Fibroblast of gingiva (primary cell): ENCODE data around the gene TNS3.

Source experiments
- DNase-seq: peaks from one replicate; pipeline ENCODE4 v3.0.0-alpha.2; 2011; ENCODE audit warnings: low read depth

The TNS3 gene

DNA sequence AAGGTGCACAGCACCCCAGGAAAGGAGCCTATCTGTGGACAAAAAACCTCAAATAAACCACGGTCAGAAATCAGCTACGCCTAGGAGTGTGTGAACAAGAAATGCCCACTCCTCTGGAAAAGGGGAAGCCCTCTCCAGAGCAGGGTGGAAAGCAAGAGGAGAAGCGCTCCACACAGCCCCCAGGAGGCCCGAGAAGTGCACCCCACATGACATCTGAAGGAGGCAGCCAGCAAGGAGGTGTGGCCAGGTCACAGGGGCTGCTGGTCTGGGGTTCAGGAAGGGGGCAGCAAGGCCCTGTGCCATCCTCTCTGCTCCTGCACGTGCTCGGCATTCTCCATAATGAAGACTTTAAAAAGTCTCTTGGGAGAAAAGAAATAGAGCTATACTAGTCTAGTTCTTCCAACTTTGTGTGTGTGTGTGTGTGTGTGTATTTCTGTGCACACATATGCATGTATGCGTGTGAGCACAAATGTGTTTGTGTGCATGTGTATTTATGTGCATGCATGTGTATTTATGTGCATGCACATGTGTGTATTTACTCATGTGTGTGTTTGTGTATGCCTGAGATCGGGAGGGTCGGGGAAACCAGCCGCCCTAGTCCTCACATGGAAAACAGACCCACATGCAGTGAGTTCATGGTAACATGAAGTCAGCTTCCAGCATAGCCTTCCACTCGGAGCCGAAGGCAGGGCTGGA lies 76.5 kb downstream of the TNS3 start:
- no peak for DNase-seq

DNA sequence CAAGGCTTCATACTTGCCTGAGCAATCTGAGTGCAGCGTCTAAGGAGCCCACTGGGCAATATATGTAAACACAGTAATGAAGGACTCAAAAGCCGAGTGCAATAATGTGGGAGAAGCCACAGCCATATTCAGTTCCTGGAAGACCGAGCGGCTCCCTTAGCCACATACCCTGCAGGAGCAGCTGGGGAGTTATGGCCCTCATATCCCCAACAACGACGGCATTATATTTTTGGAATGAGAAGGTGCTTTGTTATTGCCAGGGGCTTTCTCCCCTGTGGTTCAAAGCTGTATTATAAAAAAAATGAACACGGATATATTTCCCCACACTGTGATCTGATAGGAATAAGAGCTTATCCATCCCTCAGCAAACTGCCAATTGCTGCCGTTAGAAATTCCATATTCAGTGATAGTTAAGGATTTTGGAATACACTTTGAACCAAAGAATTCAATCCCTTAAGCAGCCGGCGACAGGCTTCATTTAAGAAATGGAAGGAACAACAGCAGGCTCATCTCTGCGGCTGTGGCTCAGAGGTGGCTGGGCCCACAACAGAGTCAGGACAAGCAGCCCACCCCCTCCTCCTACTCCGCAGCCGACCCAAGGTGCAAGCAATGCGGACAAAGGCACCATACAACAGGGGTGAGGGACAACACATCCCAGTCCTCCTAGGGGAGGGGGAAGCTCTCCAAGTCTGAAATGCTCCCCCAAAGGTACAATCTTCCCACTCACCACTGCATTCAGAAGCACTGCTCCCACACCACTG lies 77.2 kb downstream of the TNS3 start:
- no peak for DNase-seq

DNA sequence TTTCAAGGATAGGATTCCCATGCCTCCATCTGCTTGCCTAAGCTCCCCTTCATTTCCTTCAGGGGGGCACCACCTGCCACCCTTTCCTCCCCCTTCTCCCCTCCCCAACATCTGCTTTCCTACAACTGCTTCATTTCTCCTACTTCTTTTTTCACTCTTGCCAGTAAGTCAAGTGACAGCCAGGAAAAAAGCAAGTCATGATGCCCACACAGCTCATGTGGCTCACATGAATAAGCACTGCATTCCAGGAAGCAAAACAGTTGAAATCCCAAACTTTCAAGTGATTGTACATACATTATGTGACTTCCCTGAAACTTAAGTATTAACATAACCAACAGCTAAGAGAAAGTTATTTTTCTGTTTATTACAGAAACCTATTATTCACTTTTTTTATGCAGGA lies 78.6 kb downstream of the TNS3 start:
- peak; percentile 82 for DNase-seq

DNA sequence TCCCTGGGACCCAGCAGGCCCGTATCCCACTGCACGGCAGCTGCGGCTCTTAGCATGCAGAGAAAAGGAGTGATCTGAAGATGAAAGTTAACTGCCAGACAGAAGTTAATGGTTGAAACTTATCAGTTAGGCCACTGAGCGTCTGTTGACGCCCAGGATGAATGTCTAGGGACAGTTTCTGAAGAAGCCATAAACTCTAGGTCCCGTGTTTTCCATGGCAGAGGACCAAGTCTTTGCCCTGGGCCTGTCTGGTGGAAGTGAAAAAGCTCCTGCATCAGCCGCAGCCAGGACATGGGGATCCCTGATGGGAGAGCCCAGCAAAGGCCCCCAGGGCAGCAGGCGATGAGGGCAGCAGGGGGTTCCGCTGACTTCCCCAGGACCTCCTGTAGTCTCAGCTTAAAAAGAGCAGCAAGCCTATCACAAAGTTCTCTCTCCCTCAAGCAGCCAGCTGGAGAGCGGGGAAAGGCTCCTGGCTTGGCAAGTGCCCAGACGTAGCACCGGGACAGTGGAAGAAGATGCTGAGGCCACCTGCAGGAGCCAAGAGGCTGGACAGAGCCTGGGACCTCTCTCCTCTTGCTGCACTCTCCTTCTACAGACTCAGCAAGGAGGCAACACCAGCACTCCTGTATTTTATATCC lies 79.6 kb downstream of the TNS3 start:
- no peak for DNase-seq

DNA sequence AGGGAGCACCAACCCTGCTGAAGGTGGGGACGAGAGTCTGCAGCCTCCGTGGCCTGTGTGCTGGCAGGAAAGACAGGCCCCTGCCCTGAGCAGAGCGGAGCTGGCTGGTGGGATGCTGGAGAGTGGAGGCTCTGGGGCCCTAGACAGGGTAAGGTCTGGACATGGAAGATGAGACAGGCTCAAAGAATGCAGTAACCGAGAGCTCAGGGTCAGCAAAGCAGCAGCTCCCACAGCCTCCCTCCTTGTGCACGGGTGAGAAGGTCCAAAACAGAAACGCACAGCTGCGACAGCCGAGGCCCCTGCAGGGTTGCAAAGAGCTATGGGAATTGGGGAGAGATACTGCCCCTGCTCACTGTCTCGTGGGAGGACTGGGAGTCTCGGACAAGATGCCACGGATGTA lies 80.5 kb downstream of the TNS3 start:
- no peak for DNase-seq

DNA sequence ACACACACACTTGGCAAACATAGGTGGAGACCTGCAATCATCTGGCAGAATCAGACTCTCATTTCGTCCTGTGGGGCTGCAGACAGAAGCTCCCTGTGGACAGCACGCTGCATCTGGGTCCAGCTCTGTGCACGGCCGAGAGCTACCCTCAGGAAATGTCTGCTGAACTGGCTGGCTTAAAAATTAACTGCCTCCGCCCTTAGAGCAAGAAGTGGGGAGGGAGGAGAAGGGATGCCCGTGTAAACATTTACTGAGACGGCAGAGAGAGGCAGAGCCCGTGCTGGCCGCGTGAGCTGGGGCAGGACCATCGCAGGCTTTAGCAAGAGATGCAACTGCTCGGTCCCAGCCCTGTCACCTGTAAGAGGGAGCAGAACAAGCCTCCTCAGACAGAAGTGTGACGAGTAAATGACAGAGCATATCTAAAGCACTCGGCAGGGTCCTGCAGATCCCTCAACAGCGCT lies 81.8 kb downstream of the TNS3 start:
- DNase-seq = no peak

DNA sequence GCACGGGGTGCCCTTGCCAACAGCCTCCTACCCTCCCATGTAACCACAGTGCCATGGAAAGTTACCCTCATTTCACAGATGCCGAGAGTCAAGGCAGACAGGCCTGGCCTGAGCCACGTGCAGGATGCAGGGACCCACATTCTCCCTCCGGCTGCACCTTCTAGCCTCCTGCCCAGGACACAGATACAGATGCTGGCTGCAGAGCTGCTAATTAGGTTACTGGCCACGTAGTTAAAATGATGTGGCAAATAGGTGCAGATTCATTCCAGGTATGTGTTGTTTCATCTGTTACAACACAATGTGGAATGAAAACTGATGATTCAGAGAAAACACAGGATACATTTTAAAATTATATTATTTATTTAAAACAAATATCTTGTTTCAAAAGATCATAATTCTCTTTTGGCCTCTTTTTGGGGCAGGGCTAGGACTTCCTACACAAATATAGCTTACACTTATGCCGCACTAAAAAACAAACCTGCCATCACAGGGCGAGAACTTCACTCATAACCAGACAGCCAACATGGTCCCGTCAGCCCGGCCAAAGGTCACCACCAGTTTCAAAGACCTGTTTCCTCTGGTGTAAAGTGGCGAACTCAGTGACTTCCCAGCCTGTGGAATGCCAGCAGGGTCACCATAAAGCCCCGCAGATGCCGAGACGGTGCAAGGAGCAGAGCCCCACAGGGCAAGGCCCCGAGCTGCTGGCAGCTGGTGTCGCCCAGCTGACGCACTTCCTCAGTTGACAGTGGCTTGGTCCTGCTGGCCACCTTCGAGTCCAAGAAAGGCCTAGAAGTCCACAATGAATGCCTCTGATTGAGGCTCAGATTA lies 83.5 kb downstream of the TNS3 start:
- DNase-seq = no peak

DNA sequence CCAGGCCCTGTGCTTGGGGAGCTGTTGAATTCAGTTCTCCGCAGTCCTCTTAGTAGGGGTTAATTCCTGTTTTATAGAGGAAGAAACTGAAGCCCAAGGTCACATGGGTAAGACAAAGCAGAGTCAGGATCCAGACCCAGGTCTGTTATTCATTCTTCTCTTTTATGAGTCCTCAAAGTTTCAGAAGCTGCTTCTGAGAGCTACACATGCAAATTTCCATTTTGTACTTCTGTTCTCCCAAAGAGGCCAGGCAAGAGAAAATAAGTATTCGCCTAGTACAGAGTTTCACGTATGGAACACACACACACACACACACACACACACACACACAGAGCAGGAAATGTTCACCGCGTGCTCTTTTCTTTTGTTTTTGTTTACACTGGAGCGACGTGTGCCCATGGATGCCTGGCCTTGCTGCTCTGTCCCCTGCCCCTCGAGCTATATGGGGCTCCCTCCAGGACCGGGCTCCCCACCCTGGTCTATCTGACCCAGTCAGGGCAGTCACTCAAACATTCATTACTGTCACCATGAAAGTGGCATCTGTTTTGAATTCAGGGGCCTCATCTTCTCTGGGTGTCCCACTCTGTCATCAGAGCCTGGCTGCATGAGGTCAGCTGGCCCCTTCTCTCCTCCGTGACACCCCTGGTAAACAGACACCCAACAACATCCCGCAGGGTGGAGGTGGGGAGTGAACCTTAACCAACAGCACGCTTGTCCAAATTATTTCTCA lies 84.4 kb downstream of the TNS3 start:
- DNase-seq = no peak

DNA sequence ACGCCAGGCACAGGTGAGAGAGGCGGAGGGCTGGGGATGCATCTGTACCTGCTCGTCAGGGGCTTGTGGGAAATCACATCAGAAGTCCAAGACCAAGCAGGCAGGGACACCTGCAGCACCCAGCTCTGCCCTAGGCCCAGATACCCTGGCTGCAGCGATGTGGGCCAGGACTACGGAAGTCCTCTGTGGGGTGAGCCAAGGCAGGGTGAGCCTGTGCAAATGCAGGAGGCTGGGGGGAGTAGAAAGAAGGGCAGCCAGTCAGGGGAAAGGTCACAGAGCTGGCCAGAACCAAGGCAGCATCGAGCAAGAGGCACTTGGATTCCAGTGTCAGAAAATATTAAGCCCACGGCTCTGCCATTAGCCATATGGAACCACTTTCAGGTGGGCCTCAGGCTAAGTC lies 85.2 kb downstream of the TNS3 start:
- DNase-seq = no peak

DNA sequence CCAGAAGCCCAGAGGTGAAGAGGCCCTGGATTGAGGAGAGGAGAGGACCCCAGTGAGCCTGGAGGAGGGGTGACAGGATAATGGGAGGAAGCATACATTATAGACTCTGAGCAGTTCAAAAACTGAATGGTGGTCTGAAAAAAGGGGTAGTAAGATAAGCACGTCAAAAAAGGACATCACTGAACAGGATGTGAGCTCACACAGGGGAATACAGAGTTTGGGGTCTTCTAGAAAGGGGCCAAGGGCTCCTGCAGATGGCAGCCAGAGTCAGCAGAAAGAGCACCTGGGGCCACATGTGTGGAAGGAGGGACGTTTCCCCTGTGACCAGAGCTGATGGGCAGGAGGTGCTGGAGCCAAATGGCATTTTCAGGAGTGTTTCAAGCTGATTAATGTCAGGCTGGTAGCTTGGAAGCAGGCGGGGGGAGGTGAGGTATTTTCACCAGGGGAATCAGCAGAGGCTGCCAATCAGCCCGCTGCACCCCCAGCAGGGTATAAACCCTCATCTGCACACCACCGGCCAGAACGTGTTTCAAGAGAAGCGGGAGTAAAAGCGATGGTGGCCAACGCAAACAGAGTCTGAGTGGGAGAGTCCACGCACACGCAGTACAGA lies 85.8 kb downstream of the TNS3 start:
- DNase-seq = no peak

DNA sequence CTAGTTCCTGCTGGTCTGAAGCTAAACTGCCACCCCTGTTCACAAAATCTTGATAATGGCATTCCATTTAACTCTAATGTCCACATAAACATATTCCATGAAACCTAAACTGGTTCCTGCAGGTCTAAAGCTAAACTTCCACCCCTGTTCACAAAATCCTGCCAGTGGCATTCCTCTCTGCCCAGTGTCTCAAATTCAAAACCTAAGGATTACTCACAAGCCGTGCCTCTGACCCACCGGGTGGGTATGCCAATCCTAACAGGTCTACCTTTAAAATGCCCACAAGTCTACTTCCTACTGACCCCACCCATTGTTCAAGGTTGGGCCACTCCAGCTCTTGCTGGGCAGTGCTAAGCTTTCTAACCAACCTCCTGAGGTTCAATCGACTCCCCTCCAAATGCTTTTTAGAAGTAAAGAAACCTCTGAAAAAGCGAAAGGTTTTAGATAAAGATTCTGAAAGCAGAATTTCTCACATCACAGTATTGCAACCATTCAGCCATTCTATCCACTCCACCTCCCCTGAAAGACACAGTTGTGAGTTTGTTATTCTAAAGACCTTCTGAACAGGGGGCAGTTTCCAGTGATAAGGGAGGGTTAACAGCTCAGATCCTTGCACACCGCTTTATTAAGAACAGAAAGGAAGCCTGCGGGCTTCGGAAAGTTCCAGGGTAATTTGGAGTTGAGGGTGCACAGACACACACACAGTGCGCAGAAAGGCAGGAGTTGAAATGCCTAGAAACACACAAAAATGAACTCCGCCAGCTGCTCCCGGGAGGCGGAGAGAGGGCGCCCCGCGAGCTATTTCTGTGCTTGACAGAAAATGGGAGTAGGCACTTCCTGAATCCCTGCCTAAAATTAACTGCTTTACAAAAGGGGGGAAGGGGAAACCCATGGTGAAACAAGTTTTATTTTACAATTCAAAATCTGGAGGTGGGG lies 87.7 kb downstream of the TNS3 start:
- DNase-seq = no peak

DNA sequence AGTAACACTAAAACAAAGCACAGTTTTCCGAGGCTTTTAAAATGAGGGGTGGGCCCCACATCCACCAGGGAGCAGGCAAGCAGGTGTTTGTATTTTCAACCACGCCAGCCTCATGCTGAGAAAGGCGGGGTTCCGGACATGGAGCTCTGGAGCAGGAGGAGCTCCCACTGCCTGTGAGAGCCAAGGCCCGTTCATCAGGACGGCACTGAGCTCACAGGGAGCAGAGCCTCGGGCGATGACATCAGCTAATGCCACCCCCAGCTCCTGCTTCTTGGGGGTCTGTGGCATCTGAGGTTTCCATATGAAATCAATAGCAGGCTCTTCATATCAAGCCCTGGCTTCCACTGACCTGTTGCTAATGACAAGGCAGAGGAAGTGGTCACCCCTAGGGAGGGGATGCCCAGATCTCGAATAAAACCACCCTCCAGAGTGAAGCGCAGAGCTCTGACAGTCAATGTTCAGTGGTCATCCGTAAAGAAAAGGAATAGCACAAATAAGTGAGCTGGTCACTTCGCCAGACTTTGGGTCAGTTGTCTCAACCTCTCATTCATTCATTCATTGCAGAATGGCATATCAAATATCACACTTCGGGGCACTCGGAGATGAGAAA lies 89.1 kb downstream of the TNS3 start:
- DNase-seq = no peak

DNA sequence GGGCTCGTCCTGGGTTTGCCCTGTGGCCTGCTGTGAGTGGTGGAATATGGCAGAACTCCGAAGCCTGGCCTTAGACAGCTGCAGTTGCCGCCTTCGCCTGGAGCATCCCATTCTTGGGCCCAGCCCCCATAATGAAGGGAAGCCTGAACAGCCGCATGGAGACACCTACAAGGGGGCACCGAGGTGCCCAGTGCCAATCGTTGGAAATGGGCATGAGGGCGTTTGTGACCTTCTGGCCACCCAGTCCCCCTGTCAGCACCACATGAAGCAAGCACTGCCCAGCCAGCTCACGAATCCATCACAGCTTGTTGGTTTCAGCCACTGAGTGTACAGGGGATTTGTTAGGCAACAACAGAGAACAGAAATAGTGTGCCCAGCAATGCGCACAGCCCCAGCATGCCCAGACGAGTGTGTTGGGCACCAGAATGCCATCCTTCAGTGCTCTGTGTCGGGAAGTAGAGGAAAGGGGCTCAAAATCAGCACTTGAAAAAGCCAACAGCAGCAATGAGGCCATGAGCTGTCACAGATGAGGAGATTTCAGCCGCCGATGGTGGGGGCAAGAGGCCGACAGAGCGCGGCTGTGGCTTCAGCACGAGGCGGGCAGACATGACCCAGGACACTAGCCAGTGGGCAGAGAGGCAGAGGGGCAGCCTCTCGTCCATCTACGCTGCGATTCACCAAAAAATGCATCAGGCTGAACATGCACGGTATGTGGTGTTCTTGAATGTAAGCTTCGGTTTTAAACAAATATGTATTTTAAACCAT lies 91.2 kb downstream of the TNS3 start:
- no peak for DNase-seq

DNA sequence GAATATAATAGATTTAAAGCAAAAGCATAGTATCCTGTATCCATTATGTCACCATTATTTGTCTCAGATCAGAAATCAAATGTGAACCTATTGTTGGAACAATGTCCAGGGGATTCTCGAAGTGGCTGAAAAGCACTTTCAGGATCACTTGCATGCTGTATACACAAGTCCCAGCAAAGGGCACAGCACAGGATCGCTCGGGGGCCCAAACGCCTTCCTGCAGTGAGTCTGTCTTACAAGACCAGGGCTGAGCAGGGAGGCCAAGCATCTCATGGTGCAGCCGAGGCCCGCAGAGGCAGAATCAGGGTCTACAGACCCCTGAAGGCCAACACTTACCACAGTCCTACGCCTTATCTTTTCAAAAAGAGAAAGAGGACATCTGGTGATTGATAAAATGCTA lies 92.3 kb downstream of the TNS3 start:
- no peak for DNase-seq

DNA sequence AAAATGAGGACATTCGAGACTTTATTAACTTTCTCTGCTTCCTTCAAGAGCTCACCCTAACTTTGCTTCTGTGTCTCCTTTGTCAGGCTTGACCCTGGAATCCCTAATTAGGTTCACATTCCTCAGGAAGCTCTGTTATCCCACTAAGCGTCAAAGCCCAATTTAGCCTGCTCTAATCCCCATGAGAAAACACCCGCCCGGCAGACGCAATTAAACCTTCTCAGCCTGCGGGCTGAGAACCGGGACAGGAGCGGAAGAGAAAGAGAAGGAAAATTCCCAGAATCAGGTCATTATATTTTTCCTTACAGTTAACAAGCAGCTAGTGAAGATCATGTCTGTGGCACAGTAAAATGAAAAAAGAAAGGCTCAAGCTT lies 93.0 kb downstream of the TNS3 start:
- DNase-seq = no peak

DNA sequence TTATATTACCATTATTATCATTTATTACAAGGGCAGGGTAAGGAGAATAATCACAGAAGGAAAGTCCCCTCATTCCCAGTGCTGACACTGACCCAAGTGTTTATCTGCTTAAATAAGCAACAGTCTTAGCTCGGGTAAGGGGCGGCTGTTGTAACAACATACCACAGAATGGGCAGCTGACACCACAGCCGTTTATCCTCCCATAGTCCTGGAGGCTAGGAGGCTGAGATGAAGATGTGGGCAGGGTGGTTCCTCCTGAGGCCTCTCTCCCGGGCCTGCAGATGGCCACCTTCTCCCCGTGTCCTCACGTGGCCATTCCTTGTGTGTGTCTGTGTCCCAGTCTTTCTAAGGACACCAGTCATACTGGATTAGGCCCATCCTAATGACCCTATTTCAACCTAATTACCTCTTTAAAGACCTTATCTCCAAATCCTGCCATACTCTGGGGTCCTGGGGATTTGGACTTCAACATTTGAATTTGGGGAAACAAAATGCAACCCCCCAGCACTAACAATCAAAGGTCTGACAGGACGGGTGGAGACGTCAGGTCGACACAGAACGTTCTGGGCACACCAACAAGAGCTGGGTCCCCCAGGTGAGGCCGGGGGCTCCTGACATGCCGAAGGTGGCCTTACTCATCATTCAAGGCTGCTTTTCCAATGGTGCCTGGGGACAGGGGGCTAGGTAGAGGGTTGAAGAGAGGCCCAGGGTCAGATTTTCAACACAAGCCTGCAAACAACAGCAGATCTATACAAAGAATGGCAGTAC lies 93.5 kb downstream of the TNS3 start:
- no peak for DNase-seq

DNA sequence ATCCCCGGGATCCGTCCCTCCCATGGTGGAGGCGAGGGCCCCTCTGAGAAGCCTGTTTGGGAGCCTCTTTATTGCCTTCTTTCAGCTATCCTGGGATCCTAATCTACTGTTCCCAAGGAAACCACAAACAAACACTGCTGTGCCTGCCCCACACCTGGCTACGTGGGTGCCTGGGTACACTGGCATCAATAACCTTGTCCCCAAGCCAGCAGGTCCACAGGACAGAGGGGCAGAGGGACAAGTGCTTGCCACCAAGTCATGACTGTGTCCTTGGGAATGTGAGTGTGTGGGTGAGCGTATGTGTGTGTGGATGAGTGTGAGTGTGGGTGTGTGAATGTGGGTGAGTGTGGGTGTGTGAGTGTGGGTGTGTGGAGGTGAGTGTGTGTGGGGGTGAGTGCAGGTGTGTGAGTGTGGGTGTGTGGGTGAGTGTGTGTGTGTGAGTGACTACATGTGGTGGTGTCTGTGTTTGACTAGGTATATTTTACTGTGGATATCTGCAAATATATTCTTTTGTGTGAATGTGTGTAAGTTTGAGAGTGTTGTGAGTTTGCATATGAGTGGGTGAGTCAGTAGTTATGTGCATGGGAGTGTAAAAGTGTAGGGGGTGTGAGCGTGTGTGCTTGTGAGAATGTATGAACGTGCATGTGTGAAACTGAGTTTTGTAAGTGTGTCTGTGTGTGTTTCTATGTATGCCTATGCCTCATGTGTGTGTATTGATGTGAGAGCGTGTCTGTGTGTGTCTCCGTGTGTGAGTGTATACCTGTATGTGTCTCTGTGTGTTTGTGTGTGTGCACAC lies 96.1 kb downstream of the TNS3 start:
- no peak for DNase-seq
